Activated naive CD8-positive, alpha-beta T cell treated with anti-CD3 and anti-CD28 coated beads, Interleukin-2, amount 50 U/mL, for 16 hours (primary cell): Measurements from ENCODE around the gene TAS1R3.

Experiments
- DNase-seq: peaks from one replicate; pipeline ENCODE4 v3.0.0-alpha.2; 2020; ENCODE audit warnings: low read depth, low spot score

The TAS1R3 gene

DNA sequence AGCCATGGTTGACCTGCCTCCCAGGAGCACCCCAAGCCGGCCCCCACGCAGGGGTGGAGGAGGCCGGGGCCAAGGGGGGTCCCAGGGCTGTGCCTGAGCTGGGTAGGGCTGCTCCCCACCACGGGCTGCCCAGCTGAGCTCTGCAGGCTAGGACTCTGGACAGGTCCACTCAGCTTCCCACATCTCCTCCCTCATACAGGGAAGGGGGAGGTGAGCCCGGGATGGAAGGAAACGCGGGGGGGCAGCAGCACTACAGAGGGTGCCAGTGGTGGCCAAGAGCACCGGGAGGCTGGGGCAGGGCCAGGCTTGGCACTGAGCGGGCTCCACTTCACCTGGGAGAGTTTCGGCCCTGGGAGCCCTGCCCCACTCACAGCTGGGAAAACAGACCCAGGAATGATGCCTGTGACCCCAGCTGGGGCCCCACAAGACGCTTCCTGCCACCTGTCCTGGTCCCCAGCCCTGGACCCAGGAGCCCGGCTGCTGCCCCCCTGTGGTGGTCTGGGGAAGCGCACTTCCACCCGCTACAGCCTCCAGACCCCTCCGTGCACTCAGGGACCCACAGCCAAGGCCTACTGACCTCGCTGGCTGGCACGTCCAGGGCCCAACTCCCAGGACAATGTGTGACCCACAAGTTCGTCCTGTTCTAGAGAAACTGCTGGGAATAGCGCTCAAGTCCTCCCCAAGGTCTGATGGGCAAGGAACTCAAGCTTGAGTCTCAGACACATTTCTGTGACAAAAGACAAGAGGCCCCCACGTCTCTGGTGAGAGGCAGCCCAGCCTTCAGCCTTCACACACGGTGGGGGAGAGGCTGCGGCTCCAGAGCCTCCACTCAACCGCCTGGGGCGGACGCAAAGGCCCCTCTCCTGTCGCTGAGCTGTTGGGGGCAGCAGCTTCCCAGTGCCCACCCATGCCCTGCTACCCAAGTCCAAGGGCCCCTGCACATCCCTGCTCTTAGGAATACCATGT lies 40.9 kb downstream of the TAS1R3 start:
- peak; percentile 56 for DNase-seq

- no peak for DNase-seq
Measured at GRCh38 chr1:1373051-1373814, 42.2 kb downstream of the TAS1R3 start.

GRCh38 chr1:1373815-1374588 lies 42.9 kb downstream of the TAS1R3 start:
- DNase-seq, result no peak

DNA sequence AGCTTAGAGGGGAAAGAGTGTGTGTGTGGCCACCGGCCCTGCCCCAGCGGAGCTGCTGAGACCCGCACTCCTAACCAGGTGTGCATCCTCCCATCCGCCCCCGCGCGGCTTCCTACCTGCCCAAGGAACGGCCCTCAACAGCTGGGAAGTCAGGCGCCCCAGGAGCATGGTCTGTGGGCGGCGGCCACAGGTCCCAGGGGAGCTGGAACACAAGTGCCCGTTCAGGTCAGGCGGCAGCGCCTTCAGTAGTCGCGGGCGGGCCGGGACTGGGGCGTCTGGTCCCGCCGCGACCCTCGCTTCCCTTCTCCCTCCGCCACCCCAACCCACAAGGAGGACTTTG lies 43.5 kb downstream of the TAS1R3 start:
- DNase-seq, result no peak

- peak; percentile 91 for DNase-seq
Measured at GRCh38 chr1:1374929-1375662, 44.0 kb downstream of the TAS1R3 start, which contains the start of gene AURKAIP1. Gene AURKAIP1 (minus strand): TSS chr1:1375207. CDS start chr1:1374756, 451 bp downstream.

DNA sequence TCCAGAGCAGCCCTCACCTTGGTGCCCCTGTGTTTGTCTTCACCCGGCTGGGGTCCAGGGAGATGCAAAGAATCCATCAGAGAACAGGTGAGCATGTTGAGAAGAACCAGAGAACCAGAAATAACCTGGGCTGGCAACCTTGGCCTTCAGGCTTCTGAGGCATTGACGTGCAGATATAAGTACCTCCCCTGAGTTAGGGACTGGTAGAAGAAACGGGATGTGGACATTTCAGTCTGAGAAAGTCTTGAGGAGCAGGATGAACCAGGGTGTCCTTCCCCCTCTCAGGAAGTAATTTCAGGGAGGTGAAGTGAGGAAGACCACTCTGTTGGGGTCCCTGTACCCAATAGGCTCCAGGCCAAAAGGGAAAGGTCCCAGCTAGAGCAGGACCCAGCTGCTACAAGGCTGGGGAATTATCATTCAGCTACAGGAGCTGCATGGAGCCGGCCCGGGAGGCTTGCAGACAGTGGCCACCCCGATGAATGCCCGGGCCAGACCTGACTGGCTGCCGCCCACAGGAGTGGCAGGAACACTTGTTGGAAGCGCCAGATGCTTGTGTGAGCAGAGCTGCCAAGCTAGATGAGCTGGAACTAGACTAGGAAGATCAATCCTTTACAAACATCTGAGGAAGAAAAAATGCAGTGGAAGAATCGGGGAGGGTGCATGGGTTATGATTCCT lies 45.6 kb downstream of the TAS1R3 start:
- no peak for DNase-seq

- DNase-seq, result no peak
Measured at GRCh38 chr1:1377540-1378205, 46.6 kb downstream of the TAS1R3 start.

- DNase-seq, result no peak
Measured at GRCh38 chr1:1380860-1381259, 49.8 kb downstream of the TAS1R3 start.

- no peak for DNase-seq
Measured at GRCh38 chr1:1381294-1381693, 50.2 kb downstream of the TAS1R3 start.
